ENCODE measurements around the gene SERPINA4. TPM values are rescaled to one million over a fixed set of nuclear protein-coding genes. Genes with fewer than 3 reads are reported as not detected.
A peak's percentile ranks its signal among the peaks of the same experiment; 100 is the strongest.

SERPINA4 gene
- total and polyA plus RNA-seq, 2 of the 13 experiments (the other 11 are each of a cell fraction or from before 2014, with no cell fraction given): 39.1 to 57.8 TPM

DNA sequence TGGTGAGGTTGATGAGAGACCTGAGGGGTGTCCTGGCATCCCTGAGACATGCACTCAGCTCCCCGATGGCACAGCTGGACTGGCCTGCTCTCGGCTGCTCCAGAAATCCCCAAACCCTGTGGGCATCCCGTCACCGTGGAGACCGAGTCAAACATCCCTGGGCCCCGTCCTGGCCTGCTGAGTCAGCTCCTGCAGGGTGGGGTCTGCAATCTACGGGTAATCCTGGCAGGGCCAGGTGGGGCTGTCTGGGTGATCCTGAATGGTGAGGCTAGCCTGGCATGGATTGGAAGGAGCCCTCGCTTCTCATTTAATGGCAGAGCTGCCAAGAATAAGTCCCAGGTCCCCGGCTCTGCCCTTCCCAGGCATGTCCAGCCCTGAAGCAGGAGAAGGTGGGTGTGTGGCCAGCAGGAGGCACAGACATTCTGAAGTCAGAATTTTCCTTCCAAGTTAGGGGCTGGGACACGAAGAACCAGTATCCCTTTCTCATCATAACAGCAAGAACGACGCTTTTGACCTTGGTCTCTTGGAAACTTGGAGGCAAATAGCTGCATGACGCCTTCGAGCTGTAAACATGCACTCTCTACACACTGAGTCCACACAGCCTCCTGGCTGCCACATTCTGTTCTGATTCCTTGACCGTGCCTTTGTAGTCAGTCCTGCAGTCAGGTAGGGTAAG lies 17.7 kb upstream of the SERPINA4 start (continued):
- TF ChIP-seq ZNF549 (CRISPR knock-in tag; IDR thresholded peaks at IDR 0.05) (no peak), FOXA3 (CRISPR knock-in tag; IDR thresholded peaks at IDR 0.05) (peak; percentile 82), ZNF446 (CRISPR knock-in tag; IDR thresholded peaks at IDR 0.05) (no peak), KAT2B (IDR thresholded peaks at IDR 0.05; ENCODE audit: borderline replicate concordance, low read depth, low read length) (no peak), ZNF772 (CRISPR knock-in tag; IDR thresholded peaks at IDR 0.05) (no peak), ZNF138 (CRISPR knock-in tag; IDR thresholded peaks at IDR 0.05; ENCODE audit: low read depth) (no peak), ARNT (IDR thresholded peaks at IDR 0.05) (no peak), ZNF143 (CRISPR knock-in tag; IDR thresholded peaks at IDR 0.05) (no peak), WIZ (CRISPR knock-in tag; IDR thresholded peaks at IDR 0.05) (no peak), ZNF598 (CRISPR knock-in tag; IDR thresholded peaks at IDR 0.05; ENCODE audit: borderline replicate concordance) (no peak), RBFOX2 (IDR thresholded peaks at IDR 0.05; ENCODE audit: low read depth, low read length) (no peak), KLF6 (CRISPR knock-in tag; IDR thresholded peaks at IDR 0.05) (no peak), STAT5B (CRISPR knock-in tag; IDR thresholded peaks at IDR 0.05) (no peak), IKZF1 (IDR thresholded peaks at IDR 0.05) (no peak), ZNF552 (CRISPR knock-in tag; IDR thresholded peaks at IDR 0.05; ENCODE audit: borderline replicate concordance) (no peak), TMF1 (CRISPR knock-in tag; IDR thresholded peaks at IDR 0.05; ENCODE audit: low read depth) (no peak), ZNF724P (CRISPR knock-in tag; IDR thresholded peaks at IDR 0.05; ENCODE audit: borderline replicate concordance) (no peak), HNF4A (CRISPR knock-in tag; IDR thresholded peaks at IDR 0.05) (peak; percentile 25; the same call in 1 of the 2 replicates)
- TF ChIP-seq, protein P1, sequence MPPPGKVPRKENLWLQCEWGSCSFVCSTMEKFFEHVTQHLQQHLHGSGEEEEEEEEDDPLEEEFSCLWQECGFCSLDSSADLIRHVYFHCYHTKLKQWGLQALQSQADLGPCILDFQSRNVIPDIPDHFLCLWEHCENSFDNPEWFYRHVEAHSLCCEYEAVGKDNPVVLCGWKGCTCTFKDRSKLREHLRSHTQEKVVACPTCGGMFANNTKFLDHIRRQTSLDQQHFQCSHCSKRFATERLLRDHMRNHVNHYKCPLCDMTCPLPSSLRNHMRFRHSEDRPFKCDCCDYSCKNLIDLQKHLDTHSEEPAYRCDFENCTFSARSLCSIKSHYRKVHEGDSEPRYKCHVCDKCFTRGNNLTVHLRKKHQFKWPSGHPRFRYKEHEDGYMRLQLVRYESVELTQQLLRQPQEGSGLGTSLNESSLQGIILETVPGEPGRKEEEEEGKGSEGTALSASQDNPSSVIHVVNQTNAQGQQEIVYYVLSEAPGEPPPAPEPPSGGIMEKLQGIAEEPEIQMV (CRISPR knock-in tag; IDR thresholded peaks at IDR 0.05; ENCODE audit: low read depth): no peak
- TF ChIP-seq, protein P2, sequence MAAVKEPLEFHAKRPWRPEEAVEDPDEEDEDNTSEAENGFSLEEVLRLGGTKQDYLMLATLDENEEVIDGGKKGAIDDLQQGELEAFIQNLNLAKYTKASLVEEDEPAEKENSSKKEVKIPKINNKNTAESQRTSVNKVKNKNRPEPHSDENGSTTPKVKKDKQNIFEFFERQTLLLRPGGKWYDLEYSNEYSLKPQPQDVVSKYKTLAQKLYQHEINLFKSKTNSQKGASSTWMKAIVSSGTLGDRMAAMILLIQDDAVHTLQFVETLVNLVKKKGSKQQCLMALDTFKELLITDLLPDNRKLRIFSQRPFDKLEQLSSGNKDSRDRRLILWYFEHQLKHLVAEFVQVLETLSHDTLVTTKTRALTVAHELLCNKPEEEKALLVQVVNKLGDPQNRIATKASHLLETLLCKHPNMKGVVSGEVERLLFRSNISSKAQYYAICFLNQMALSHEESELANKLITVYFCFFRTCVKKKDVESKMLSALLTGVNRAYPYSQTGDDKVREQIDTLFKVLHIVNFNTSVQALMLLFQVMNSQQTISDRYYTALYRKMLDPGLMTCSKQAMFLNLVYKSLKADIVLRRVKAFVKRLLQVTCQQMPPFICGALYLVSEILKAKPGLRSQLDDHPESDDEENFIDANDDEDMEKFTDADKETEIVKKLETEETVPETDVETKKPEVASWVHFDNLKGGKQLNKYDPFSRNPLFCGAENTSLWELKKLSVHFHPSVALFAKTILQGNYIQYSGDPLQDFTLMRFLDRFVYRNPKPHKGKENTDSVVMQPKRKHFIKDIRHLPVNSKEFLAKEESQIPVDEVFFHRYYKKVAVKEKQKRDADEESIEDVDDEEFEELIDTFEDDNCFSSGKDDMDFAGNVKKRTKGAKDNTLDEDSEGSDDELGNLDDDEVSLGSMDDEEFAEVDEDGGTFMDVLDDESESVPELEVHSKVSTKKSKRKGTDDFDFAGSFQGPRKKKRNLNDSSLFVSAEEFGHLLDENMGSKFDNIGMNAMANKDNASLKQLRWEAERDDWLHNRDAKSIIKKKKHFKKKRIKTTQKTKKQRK (IDR thresholded peaks at IDR 0.05; ENCODE audit: low read length): no peak
- TF ChIP-seq, protein P3, sequence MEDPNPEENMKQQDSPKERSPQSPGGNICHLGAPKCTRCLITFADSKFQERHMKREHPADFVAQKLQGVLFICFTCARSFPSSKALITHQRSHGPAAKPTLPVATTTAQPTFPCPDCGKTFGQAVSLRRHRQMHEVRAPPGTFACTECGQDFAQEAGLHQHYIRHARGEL (CRISPR knock-in tag; IDR thresholded peaks at IDR 0.05): no peak
- TF ChIP-seq, protein P4, sequence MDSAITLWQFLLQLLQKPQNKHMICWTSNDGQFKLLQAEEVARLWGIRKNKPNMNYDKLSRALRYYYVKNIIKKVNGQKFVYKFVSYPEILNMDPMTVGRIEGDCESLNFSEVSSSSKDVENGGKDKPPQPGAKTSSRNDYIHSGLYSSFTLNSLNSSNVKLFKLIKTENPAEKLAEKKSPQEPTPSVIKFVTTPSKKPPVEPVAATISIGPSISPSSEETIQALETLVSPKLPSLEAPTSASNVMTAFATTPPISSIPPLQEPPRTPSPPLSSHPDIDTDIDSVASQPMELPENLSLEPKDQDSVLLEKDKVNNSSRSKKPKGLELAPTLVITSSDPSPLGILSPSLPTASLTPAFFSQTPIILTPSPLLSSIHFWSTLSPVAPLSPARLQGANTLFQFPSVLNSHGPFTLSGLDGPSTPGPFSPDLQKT (CRISPR knock-in tag; IDR thresholded peaks at IDR 0.05; ENCODE audit: borderline replicate concordance): no peak
- TF ChIP-seq, protein P5, sequence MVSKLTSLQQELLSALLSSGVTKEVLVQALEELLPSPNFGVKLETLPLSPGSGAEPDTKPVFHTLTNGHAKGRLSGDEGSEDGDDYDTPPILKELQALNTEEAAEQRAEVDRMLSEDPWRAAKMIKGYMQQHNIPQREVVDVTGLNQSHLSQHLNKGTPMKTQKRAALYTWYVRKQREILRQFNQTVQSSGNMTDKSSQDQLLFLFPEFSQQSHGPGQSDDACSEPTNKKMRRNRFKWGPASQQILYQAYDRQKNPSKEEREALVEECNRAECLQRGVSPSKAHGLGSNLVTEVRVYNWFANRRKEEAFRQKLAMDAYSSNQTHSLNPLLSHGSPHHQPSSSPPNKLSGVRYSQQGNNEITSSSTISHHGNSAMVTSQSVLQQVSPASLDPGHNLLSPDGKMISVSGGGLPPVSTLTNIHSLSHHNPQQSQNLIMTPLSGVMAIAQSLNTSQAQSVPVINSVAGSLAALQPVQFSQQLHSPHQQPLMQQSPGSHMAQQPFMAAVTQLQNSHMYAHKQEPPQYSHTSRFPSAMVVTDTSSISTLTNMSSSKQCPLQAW (CRISPR knock-in tag; IDR thresholded peaks at IDR 0.05): 0 out of 2 replicates have a peak, but pooled peaks have one; percentile 47

All from HepG2 (cell line).